ENCODE results near the gene ASTN2. TPM values are rescaled to one million over a fixed set of nuclear protein-coding genes. Genes with fewer than 3 reads are reported as not detected.

ASTN2 gene
- total RNA-seq, 1 experiment from 2014 or later: 4.8 TPM

DNA sequence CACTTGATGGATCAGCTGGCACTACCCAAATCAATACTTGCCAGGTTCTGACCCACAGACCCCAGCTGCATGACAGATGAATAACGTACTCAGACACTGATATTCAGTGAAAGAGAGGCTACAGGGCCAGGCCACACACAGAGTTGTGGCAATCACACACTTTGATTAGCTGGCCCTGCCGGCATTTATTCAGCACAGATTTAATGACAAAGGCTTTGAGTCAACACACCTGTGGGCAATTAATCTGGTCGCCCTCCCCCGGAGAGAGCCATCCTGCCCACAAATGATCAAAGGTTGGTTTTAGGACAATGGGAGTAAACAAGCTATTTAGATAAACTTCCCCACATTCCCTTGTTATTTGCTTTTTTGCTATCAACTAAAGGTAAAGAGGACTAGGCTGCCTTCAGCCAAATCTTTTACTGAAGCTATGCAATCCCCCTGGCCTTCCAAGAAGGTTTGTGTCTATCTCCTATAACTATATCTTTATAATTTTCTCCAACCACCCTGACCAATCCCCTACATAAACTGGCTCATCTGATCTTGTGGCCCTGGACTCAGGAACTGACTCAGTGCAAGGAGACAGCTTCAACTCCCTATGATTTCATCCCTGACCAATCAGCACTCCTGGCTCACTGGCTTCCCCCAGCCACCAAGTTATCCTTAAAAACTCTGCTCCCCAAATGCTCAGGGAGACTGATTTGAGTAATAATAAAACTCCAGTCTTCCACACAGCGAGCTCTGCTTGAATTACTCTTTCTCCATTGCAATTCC lies 740.5 kb downstream of the ASTN2 start:
- no TSS peak for BruUV-seq (replicated peaks)
- intact Hi-C loops (cut with micrococcal nuclease): no loop called here
- ChIA-PET RAD21 (ENCODE audit: low non-redundant PET in 1 of 2, low total read pairs in 2 of 2, uncharacterized antibody in 2 of 2, unreplicated experiment in 2 of 2) (no interaction called here), POLR2A (interaction anchor here (0.6 kb wide), 1 partner anchor 13 kb away, joined by 3 read pairs; the partner anchor contains the start of gene TRIM32), CTCF (no interaction called here)
- TF ChIP-seq YY1 (IDR thresholded peaks at IDR 0.05; ENCODE audit: extremely low read depth, insufficient replicate concordance, low read depth, low read length): no peak
- TF ChIP-seq POLR2AphosphoS5 (IDR thresholded peaks at IDR 0.05; ENCODE audit: low read depth, low read length): no peak
- ATAC-seq (no peak), DNase-seq (ENCODE audit: low read depth, low spot score) (no peak)
- Histone ChIP-seq H3K4me2 (ENCODE audit: low read length) (no peak overlapping the region), H4K20me1 (ENCODE audit: insufficient read depth) (no peaks in the 10 kb centered on the region), H2AFZ (ENCODE audit: low read depth, low read length, poor library complexity, severe bottlenecking) (no peak overlapping the region), H3K4me3 (replicated peaks in 1 of 2; ENCODE audit: low read depth in 1 of 2, low read length in 2 of 2) (no peak overlapping the region), H3K9ac (ENCODE audit: low read length) (no peak overlapping the region), H3K9me3 (ENCODE audit: control insufficient read depth in 1 of 2, insufficient read depth in 1 of 2, low read depth in 1 of 2, low read length in 2 of 2) (no peaks in the 10 kb centered on the region), H3K79me2 (ENCODE audit: insufficient read depth, low read length) (no peaks in the 10 kb centered on the region), H3K27ac (ENCODE audit: low read depth, low read length) (no peak overlapping the region), H3K4me1 (ENCODE audit: control insufficient read depth in 1 of 2, insufficient read depth in 2 of 2, low read length in 2 of 2) (no peaks in the 10 kb centered on the region), H3K9me2 (ENCODE audit: insufficient read depth) (no peaks in the 10 kb centered on the region), H3K27me3 (ENCODE audit: insufficient read depth, low read length) (no peaks in the 10 kb centered on the region), H3K36me3 (ENCODE audit: control insufficient read depth in 1 of 2, insufficient read depth in 2 of 2, low read length in 2 of 2) (no peaks in the 10 kb centered on the region)

DNA sequence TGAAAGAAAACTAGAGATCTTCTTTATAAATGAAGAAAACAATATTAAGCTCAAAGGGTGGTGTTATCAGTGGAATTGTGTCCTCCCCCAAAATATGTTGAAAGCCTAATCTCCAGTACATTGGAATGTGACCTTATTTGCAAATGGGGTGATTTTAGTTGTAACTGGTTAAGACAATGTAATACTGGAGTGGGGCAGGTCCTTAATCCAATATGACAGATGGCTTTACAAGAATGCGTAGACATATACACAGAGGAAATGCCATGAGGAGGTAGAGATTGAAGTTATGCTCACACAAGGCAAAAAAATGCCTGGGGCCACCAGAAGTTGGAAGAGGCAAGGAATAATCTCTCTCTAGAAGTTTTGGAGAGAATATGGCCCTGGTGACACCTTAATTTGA lies 741.5 kb downstream of the ASTN2 start:
- Histone ChIP-seq H3K79me2 (ENCODE audit: insufficient read depth, low read length) (no peaks in the 10 kb centered on the region), H3K9ac (ENCODE audit: low read length) (no peak overlapping the region), H3K4me1 (ENCODE audit: control insufficient read depth in 1 of 2, insufficient read depth in 2 of 2, low read length in 2 of 2) (no peaks in the 10 kb centered on the region), H3K4me3 (replicated peaks in 1 of 2; ENCODE audit: low read depth in 1 of 2, low read length in 2 of 2) (no peak overlapping the region), H2AFZ (ENCODE audit: low read depth, low read length, poor library complexity, severe bottlenecking) (no peak overlapping the region), H3K9me3 (ENCODE audit: control insufficient read depth in 1 of 2, insufficient read depth in 1 of 2, low read depth in 1 of 2, low read length in 2 of 2) (no peaks in the 10 kb centered on the region), H3K27ac (ENCODE audit: low read depth, low read length) (no peak overlapping the region), H3K9me2 (ENCODE audit: insufficient read depth) (no peaks in the 10 kb centered on the region), H3K4me2 (ENCODE audit: low read length) (no peak overlapping the region), H4K20me1 (ENCODE audit: insufficient read depth) (no peaks in the 10 kb centered on the region), H3K36me3 (ENCODE audit: control insufficient read depth in 1 of 2, insufficient read depth in 2 of 2, low read length in 2 of 2) (no peaks in the 10 kb centered on the region), H3K27me3 (ENCODE audit: insufficient read depth, low read length) (no peaks in the 10 kb centered on the region)
- no peak for TF ChIP-seq SP1 (IDR thresholded peaks at IDR 0.05; ENCODE audit: low read depth)
- TF ChIP-seq, protein P1, sequence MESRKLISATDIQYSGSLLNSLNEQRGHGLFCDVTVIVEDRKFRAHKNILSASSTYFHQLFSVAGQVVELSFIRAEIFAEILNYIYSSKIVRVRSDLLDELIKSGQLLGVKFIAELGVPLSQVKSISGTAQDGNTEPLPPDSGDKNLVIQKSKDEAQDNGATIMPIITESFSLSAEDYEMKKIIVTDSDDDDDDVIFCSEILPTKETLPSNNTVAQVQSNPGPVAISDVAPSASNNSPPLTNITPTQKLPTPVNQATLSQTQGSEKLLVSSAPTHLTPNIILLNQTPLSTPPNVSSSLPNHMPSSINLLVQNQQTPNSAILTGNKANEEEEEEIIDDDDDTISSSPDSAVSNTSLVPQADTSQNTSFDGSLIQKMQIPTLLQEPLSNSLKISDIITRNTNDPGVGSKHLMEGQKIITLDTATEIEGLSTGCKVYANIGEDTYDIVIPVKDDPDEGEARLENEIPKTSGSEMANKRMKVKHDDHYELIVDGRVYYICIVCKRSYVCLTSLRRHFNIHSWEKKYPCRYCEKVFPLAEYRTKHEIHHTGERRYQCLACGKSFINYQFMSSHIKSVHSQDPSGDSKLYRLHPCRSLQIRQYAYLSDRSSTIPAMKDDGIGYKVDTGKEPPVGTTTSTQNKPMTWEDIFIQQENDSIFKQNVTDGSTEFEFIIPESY (IDR thresholded peaks at IDR 0.05; ENCODE audit: extremely low read depth, insufficient replicate concordance, low read length): no peak
- TF ChIP-seq, protein P2, sequence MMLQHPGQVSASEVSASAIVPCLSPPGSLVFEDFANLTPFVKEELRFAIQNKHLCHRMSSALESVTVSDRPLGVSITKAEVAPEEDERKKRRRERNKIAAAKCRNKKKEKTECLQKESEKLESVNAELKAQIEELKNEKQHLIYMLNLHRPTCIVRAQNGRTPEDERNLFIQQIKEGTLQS (IDR thresholded peaks at IDR 0.05): no peak
- no peak for TF ChIP-seq FOSL1 (IDR thresholded peaks at IDR 0.05; ENCODE audit: low read depth)
- TF ChIP-seq CEBPB (IDR thresholded peaks at IDR 0.05; ENCODE audit: low read depth): no peak
- ChIA-PET CTCF (no interaction called here), RAD21 (ENCODE audit: low non-redundant PET in 1 of 2, low total read pairs in 2 of 2, uncharacterized antibody in 2 of 2, unreplicated experiment in 2 of 2) (no interaction called here), POLR2A (no interaction called here)
- no peak for ATAC-seq
- BruUV-seq (replicated peaks): no TSS peak
- DNase-seq (ENCODE audit: low read depth, low spot score): no peak
- intact Hi-C loops (cut with micrococcal nuclease): no loop called here
